NT2/D1 (cell line): Measurements from ENCODE around the gene EMP3.

Experiments
- DNase-seq: peaks from one replicate; pipeline ENCODE4 v3.0.0-alpha.2; 2011; ENCODE audit warnings: low read depth, low spot score
- H3K27me3 ChIP-seq: 2 replicates; pipeline ENCODE4 v1.6.0; 2011; ENCODE audit warnings: mild to moderate bottlenecking; ENCODE audit not compliant: insufficient read length, insufficient read depth
- H3K36me3 ChIP-seq: 2 replicates; pipeline ENCODE4 v1.6.1; 2011; ENCODE audit warnings: mild to moderate bottlenecking, low read length, mixed read lengths; ENCODE audit not compliant: insufficient read depth, insufficient read length
- H3K4me1 ChIP-seq: 2 replicates; pipeline ENCODE4 v1.5.1; 2011; ENCODE audit not compliant: insufficient read depth, insufficient read length
- H3K4me3 ChIP-seq: 2 replicates; pipeline ENCODE4 v1.5.1; 2011; ENCODE audit warnings: low read depth; ENCODE audit not compliant: insufficient read length
- H3K9ac ChIP-seq: 2 replicates; pipeline ENCODE4 v1.6.0; 2011; ENCODE audit warnings: low read depth; ENCODE audit not compliant: insufficient read length
- H3K9me3 ChIP-seq: 2 replicates; pipeline ENCODE4 v1.5.1; 2011; ENCODE audit warnings: mild to moderate bottlenecking, low read length; ENCODE audit not compliant: insufficient read depth
- SUZ12 ChIP-seq: IDR thresholded peaks from 2 replicates; pipeline ENCODE4 v1.6.1; 2011; ENCODE audit not compliant: insufficient read length, insufficient read depth; ENCODE audit errors: extremely low read depth
- YY1 ChIP-seq: IDR thresholded peaks from 2 replicates; pipeline ENCODE4 v1.6.1; 2011; ENCODE audit not compliant: insufficient read length, insufficient read depth
- ZNF274 ChIP-seq: IDR thresholded peaks from 2 replicates; pipeline ENCODE4 v1.6.1; 2011; ENCODE audit warnings: mild to moderate bottlenecking, low read depth, low read length

EMP3 gene

GRCh38 chr19:48318286-48318987 is 6.9 kb upstream of the EMP3 start:
- no peaks in the 10 kb centered on the region for H3K27me3 ChIP-seq
- H3K4me3 ChIP-seq: no peak overlapping the region
- H3K36me3 ChIP-seq: no peaks in the 10 kb centered on the region
- TF ChIP-seq SUZ12: no peak
- peaks cover 4% of the 10 kb centered on the region for H3K4me1 ChIP-seq
- no peak for DNase-seq
- H3K9me3 ChIP-seq: no peaks in the 10 kb centered on the region
- no peak overlapping the region for H3K9ac ChIP-seq

- no peaks in the 10 kb centered on the region for H3K9me3 ChIP-seq
- H3K4me3 ChIP-seq: no peak overlapping the region
- no peaks in the 10 kb centered on the region for H3K36me3 ChIP-seq
- no peak overlapping the region for H3K9ac ChIP-seq
- DNase-seq: peak; percentile 44
- H3K27me3 ChIP-seq: no peaks in the 10 kb centered on the region
- peaks cover 4% of the 10 kb centered on the region for H3K4me1 ChIP-seq
- TF ChIP-seq ZNF274 (no peak), YY1 (no peak), SUZ12 (no peak)
Observed at GRCh38 chr19:48319647-48320541, 5.5 kb upstream of the EMP3 start.

- H3K9me3 ChIP-seq: no peaks in the 10 kb centered on the region
- TF ChIP-seq YY1: no peak
- no peak for TF ChIP-seq ZNF274
- no peak for TF ChIP-seq SUZ12
- peaks cover 4% of the 10 kb centered on the region for H3K4me1 ChIP-seq
- no peaks in the 10 kb centered on the region for H3K36me3 ChIP-seq
- peak; percentile 89 for DNase-seq
- H3K27me3 ChIP-seq: no peaks in the 10 kb centered on the region
- H3K4me3 ChIP-seq: peak overlapping the region; percentile 62
- H3K9ac ChIP-seq: peak overlapping the region; percentile 91
Observed at GRCh38 chr19:48321372-48321621, 4.1 kb upstream of the EMP3 start.

DNA sequence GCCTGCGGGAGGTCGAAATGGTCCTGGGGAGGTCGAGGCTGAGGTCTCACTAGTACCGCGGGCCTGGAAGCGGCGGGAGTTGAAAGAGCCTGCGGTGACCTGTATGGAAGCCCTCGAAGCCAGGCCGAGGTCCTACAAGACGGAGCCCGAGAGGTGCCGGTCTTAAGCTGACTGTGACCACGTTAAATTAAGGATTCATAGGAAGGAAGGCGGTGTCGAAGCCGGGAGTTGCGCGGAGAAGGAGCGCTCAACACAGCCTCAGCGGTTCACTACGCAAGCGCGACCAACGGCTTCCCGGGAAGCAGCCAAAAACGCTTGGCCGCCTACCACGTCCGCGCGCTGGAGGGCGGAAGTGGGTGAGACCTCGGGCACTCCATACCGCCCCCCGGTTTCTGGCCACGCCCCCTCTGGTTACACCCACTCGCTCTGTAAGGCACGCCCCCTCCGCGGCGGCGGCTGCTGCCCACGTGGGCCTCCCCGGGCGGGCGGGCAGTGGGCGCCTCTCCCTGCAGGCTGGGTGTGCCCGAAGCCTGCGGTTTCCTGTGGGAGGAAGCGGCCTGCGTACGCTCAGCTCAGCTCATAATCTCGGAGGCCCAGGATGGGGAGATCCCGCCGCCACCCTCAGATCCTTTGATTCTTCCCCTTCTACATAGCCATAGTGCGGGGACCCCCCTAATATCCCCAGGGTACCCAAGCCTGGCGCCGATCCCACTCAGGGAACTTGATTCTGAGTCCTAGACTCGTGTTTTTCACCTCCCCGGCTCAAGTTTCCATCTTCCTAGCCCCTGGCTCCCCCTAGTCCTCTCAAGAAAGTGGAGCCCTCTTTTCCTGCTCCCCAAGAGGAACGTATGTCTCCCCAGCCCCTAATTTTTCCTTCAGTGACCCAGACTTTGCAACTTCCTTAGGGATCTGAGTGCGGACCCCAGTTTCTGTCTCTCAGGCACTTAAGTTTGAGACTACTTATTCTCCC is 3.4 kb upstream of the EMP3 start:
- TF ChIP-seq ZNF274: no peak
- TF ChIP-seq SUZ12: no peak
- no peak for TF ChIP-seq YY1
- peaks cover 4% of the 10 kb centered on the region for H3K4me1 ChIP-seq

GRCh38 chr19:48329167-48329891 is 4.0 kb downstream of the EMP3 start:
- no peak overlapping the region for H3K4me3 ChIP-seq
- peaks cover 31% of the 10 kb centered on the region for H3K36me3 ChIP-seq
- H3K9me3 ChIP-seq: no peaks in the 10 kb centered on the region; the same call in 1 of the 2 replicates
- peak overlapping the region; percentile 12 for H3K9ac ChIP-seq
- no peak for DNase-seq
- H3K4me1 ChIP-seq: peaks cover 2% of the 10 kb centered on the region
- TF ChIP-seq ZNF274 (no peak), YY1 (no peak), SUZ12 (no peak)
- no peaks in the 10 kb centered on the region for H3K27me3 ChIP-seq

More for the DNA sequence above, 3.4 kb upstream of the EMP3 start:
- Histone ChIP-seq H3K4me3 (peak overlapping the region; percentile 62), H3K9me3 (no peaks in the 10 kb centered on the region), H3K36me3 (peaks cover under 1% of the 10 kb centered on the region), H3K27me3 (no peaks in the 10 kb centered on the region), H3K9ac (peak overlapping the region; percentile 91)
- peak; percentile 72 for DNase-seq

DNA sequence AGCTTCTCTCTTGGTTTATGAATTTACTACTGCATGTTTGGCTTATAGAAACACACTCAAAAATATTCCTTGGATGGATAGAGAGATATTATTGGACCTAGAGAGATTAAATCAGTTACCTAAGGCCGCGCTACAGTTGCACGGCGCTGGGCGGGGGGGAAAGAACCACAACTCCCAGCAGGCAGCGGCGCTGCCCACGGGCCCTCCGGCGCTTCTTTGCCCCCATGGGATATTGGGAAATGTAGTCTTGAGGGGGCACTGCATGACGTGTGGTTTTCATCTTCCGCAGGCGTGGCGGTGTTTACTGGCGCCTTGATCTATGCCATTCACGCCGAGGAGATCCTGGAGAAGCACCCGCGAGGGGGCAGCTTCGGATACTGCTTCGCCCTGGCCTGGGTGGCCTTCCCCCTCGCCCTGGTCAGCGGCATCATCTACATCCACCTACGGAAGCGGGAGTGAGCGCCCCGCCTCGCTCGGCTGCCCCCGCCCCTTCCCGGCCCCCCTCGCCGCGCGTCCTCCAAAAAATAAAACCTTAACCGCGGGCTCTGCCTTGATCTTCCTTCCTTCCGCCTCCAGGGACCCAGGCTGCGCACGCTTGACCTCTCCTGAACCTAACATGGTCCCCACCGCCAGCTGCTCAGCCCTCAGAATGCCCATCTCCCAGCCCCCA is 4.8 kb downstream of the EMP3 start:
- H3K27me3 ChIP-seq: no peaks in the 10 kb centered on the region
- no peak for TF ChIP-seq ZNF274
- no peak for TF ChIP-seq SUZ12
- no peak for TF ChIP-seq YY1
- no peak overlapping the region for H3K9ac ChIP-seq
- DNase-seq: no peak
- peaks cover 31% of the 10 kb centered on the region for H3K36me3 ChIP-seq
- peaks cover 2% of the 10 kb centered on the region for H3K4me1 ChIP-seq
- H3K9me3 ChIP-seq: no peaks in the 10 kb centered on the region; the same call in 1 of the 2 replicates
- no peak overlapping the region for H3K4me3 ChIP-seq
